GM12892 (cell line): ENCODE results near the gene RNF213.

Experiments used
- POLR2A ChIP-seq: IDR thresholded peaks from 2 replicates; pipeline ENCODE4 v1.6.1; 2011; ENCODE audit warnings: low read depth, low read length, control low read depth
- POLR2AphosphoS5 ChIP-seq: IDR thresholded peaks from 2 replicates; pipeline ENCODE4 v1.6.1; 2011; ENCODE audit warnings: low read depth, low read length, control low read depth

GRCh38 chr17:80443498-80443897 lies 182.8 kb downstream of the RNF213 start:
- TF ChIP-seq POLR2A (no peak), POLR2AphosphoS5 (no peak)
